Cardiac fibroblast (primary cell): ENCODE results near the gene ENOX1.
A peak's percentile ranks its signal among the peaks of the same experiment; 100 is the strongest.

Experiments
- DNase-seq, 2 donors: peaks; one replicate each; pipeline versions ENCODE4 v3.0.0 to v3.0.0-alpha.2; 2010; ENCODE audit warnings: low read depth in 2 of 2
- H3K4me3 ChIP-seq, 2 donors: replicated peaks in 1 of 2; 1 replicate in 1 of 2; 2 replicates in 1 of 2; pipeline ENCODE4 v1.5.1; 2011; ENCODE audit warnings: low read depth in 2 of 2, low read length in 2 of 2, mild to moderate bottlenecking in 2 of 2, moderate library complexity in 1 of 2
- CTCF ChIP-seq: IDR thresholded peaks from one replicate; pipeline ENCODE4 v1.5.1; 2011; ENCODE audit warnings: low read depth, mild to moderate bottlenecking, low read length, inconsistent platforms

Gene ENOX1

DNA sequence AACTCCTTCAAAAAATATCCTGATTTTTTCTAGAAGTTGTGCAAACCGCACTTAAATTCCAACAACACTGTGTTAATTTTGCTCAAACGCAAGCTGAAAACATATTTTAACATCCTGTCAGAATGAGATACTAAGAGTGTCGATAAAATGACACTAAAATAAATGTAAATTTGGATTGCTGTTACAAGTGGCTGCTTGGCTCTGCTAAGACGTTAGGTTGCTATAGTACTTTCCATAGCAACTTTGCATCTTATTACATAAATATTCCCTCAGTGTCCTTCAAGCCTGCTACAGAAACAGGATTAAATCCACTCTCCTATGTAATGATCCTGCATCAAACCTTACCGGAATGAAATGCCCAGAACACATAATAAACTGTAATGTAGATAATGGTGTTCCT is 471.2 kb downstream of the ENOX1 start:
- DNase-seq = no peak
- TF ChIP-seq CTCF = no peak
- no peak overlapping the region for H3K4me3 ChIP-seq

DNA sequence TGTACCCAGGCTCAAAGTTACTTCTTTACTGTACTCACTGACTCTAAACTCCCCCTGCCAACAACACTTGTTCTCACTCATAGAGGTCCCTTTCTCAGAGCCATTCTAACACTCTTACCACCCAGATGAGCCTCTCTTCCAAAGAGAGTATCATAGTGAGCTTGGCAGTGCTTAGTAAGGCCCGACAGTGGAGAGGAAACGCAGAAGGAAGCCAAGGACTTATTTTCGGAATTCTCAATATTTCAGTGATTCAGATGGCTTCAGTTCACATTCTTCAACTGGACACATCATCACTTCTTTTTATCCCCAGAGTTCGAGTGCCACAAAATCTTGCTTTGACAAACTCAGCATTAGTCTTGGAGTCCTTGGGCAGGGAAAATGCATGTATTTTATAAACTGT is 477.5 kb downstream of the ENOX1 start:
- TF ChIP-seq CTCF = no peak
- no peak overlapping the region for H3K4me3 ChIP-seq
- peak in 1 of 2 donors; percentile 61 for DNase-seq

DNA sequence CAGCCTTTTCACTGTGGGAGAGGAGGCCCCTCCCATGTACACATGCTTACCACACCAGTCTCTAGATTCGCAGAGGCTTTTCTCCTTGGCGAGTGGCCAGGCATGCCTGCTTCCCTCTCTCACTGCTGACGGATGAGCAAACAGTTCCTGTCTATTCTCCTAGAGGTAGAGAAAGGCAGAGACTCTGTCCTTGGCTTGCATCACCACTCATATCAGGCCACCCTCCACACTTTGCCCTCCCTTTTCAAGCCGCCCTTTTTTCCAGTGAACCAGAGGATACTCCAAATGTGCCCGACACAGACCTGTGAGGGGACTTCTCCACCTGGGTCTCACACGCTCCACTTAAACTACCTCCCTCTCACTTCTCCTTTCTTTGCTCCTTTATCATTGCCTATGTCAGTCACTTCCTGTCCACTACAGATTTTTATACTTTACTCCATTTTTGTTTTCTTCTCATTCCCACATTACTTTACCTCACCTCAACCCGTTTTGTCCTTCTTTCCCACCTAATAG is 478.8 kb downstream of the ENOX1 start:
- TF ChIP-seq CTCF = no peak
- DNase-seq = peak; percentile 91 to 93
- no peak overlapping the region for H3K4me3 ChIP-seq

- DNase-seq = no peak
- no peak overlapping the region for H3K4me3 ChIP-seq
- TF ChIP-seq CTCF = no peak
Observed at GRCh38 chr13:43307221-43307920, 479.4 kb downstream of the ENOX1 start.

DNA sequence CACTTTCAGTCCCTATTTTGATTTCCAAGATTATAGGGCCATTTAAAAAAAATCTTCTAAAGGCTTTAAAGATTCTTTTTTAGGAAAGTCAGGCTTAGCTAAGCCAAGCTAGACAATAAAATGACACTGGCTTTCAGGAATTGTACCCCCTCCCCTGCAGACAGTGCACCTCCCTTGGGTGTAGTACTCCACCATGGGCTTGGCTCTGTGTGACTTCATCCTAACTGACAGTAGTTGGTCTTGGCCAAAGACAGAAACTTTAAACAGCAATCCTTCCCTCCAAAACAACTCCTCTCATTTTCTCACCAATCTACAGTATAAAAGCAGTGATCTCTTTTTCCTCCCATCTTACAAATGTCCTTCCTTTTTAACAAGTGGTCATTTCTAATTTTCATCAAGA is 480.4 kb downstream of the ENOX1 start:
- no peak for DNase-seq
- TF ChIP-seq CTCF = no peak

DNA sequence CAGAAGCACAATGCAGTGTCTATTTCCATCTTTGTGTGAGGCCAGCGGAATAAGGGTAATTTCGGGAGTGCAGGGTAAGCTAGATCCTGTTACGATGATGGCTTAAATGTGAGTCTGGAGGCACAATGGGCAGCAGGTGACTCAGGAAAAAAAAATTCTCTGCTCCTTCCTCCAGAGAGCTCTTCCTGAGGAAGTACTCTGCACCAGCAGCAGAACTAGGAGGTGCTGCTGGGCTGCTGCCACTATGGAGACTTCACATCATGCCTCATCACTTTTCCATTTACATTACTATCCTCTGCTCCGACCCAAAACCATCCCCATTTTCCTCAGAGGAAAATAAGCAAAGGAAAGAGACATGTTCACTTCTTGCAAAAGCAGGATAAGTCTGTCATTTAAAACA is 481.4 kb downstream of the ENOX1 start:
- TF ChIP-seq CTCF = no peak
- peak; percentile 39 to 74 for DNase-seq
- H3K4me3 ChIP-seq = no peak overlapping the region

More for the DNA sequence above, 480.4 kb downstream of the ENOX1 start:
- no peak overlapping the region for H3K4me3 ChIP-seq

- no peak for TF ChIP-seq CTCF
- H3K4me3 ChIP-seq = no peak overlapping the region
- no peak for DNase-seq
Observed at GRCh38 chr13:43304945-43305344, 481.8 kb downstream of the ENOX1 start.
